Chondrocyte (in vitro differentiated cells): ENCODE results near the gene MYMK. TPM values are rescaled to one million over a fixed set of nuclear protein-coding genes. Genes with fewer than 3 reads are reported as not detected.

Experiments used
- DNase-seq: peaks from one replicate; pipeline ENCODE4 v3.0.0; 2021; ENCODE audit warnings: mixed read lengths, low spot score
- H3K27ac Mint-ChIP-seq: one replicate; pipeline ENCODE4 v1.8.0; 2021; ENCODE audit warnings: mild to moderate bottlenecking, moderate library complexity, mixed read lengths; ENCODE audit not compliant: unreplicated experiment
- H3K27me3 Mint-ChIP-seq: 2 replicates; pipeline ENCODE4 v1.8.0; 2021; ENCODE audit warnings: low read depth, mixed read lengths
- H3K36me3 Mint-ChIP-seq: 2 replicates; pipeline ENCODE4 v1.8.0; 2021; ENCODE audit warnings: low read depth, mixed read lengths
- H3K4me1 Mint-ChIP-seq: 2 replicates; pipeline ENCODE4 v1.8.0; 2021; ENCODE audit warnings: low read depth, mild to moderate bottlenecking, mixed read lengths
- H3K4me3 Mint-ChIP-seq: one replicate; pipeline ENCODE4 v1.8.0; 2021; ENCODE audit warnings: mild to moderate bottlenecking, moderate library complexity, mixed read lengths; ENCODE audit not compliant: unreplicated experiment
- H3K9me3 Mint-ChIP-seq: 2 replicates; pipeline ENCODE4 v1.8.0; 2021; ENCODE audit warnings: low read depth, mixed read lengths
- total RNA-seq: library from RNA; stranded (reverse); gene quantifications from 3 replicates; pipeline ENCODE4 v1.2.1, GENCODE V29; 2021
- TF ChIP-seq, protein P1 (sequence below): fragments of 200-600 bp; sonication (generic); IDR thresholded peaks from 2 replicates; pipeline ENCODE4 v1.5.0; 2021; ENCODE audit warnings: antibody characterized with exemption, mild to moderate bottlenecking, moderate library complexity

The MYMK gene
- total RNA-seq, 1 donor from 2014 or later: not detected

- Mint-ChIP-seq H3K27ac (no peak overlapping the region), H3K9me3 (no peaks in the 10 kb centered on the region), H3K36me3 (no peaks in the 10 kb centered on the region), H3K4me1 (peaks cover 28% of the 10 kb centered on the region), H3K4me3 (no peak overlapping the region), H3K27me3 (peaks cover 9% of the 10 kb centered on the region)
- DNase-seq: no peak
- TF ChIP-seq, protein P1, sequence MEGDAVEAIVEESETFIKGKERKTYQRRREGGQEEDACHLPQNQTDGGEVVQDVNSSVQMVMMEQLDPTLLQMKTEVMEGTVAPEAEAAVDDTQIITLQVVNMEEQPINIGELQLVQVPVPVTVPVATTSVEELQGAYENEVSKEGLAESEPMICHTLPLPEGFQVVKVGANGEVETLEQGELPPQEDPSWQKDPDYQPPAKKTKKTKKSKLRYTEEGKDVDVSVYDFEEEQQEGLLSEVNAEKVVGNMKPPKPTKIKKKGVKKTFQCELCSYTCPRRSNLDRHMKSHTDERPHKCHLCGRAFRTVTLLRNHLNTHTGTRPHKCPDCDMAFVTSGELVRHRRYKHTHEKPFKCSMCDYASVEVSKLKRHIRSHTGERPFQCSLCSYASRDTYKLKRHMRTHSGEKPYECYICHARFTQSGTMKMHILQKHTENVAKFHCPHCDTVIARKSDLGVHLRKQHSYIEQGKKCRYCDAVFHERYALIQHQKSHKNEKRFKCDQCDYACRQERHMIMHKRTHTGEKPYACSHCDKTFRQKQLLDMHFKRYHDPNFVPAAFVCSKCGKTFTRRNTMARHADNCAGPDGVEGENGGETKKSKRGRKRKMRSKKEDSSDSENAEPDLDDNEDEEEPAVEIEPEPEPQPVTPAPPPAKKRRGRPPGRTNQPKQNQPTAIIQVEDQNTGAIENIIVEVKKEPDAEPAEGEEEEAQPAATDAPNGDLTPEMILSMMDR: no peak
Observed at GRCh38 chr9:133561976-133562554, 37.3 kb upstream of the MYMK start.

DNA sequence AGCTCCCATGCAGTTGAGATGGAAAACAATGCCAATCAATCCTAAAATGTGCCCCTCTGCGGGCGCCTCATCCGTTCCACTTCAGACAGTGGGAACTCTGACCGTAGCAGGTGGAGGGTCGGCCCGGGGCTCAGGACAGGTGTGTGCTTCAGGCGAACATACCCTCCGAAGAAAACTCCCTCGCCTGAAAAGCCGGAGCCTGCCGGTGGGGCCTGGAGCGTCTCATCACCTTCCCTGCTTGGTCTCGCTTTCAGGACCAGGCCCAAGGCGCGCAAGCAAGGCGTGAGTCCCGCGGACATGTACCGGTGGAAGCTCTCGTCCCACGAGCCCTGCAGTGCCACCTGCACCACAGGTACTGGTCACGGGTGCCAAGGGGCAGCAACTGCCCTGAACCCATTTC, 36.2 kb upstream of the MYMK start:
- Mint-ChIP-seq H3K4me1 (peaks cover 28% of the 10 kb centered on the region), H3K4me3 (no peak overlapping the region), H3K27me3 (peaks cover 9% of the 10 kb centered on the region), H3K36me3 (no peaks in the 10 kb centered on the region), H3K27ac (no peak overlapping the region), H3K9me3 (no peaks in the 10 kb centered on the region)
- no peak for DNase-seq
- TF ChIP-seq, protein P1: no peak

GRCh38 chr9:133560311-133560710, 35.6 kb upstream of the MYMK start:
- TF ChIP-seq, protein P1: no peak
- Mint-ChIP-seq H3K27ac (no peak overlapping the region), H3K27me3 (peaks cover 6% of the 10 kb centered on the region), H3K4me3 (no peak overlapping the region), H3K4me1 (peaks cover 28% of the 10 kb centered on the region), H3K36me3 (no peaks in the 10 kb centered on the region), H3K9me3 (no peaks in the 10 kb centered on the region)
- DNase-seq: no peak

DNA sequence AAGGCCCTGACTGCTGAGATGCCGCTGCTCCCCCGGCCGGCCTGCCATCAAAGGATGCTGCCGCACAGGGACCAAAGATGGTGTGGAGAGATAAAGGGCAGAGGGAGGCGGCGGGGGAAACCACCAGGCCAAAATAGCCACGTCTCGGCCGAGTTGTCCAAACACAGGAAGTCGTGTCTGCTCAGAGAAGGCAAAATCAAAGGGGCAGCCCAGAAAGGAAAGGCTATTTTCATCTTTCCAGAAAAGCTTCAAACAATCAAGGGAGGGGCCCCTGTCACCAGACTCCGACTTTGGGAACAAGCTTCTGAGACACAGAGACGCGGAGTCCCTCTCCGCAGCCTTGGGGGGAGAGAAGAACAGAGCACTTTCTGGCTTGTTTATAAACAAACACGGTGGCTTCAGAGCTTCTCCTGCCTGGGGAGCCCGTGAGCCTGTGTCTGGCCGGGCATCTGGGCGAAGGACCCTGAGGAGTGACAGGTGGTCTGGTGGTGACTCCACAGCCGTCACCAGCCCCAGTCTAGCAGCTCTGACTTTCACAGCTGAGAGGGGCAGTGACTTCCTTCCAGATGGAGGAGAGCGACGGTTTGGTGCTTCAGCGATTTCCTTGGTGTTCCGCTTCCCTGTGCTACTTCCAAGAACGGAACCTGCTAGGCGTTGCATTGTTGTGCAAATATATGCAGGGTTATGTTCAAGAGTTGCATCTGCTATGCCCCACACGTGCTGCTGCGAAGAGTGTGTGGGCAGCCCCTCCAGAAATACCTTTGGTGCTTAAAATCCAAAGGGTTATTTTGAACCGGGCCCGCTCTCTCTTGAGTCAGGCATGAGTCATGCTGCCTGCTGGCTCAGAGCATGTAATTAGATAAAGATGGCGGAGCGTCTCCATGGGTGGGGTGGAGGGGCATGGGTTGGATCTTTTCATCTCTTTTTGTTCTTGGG, 33.7 kb upstream of the MYMK start:
- Mint-ChIP-seq H3K4me1 (peaks cover 26% of the 10 kb centered on the region), H3K27ac (peak overlapping the region; percentile 90), H3K27me3 (peaks cover 2% of the 10 kb centered on the region), H3K4me3 (peak overlapping the region; percentile 60), H3K9me3 (no peaks in the 10 kb centered on the region), H3K36me3 (no peaks in the 10 kb centered on the region)
- DNase-seq: no peak
- TF ChIP-seq, protein P1: no peak

- no peak for DNase-seq
- no peaks in the 10 kb centered on the region for H3K27me3 Mint-ChIP-seq
- no peaks in the 10 kb centered on the region for H3K36me3 Mint-ChIP-seq
- no peak overlapping the region for H3K27ac Mint-ChIP-seq
- H3K9me3 Mint-ChIP-seq: no peaks in the 10 kb centered on the region
- H3K4me1 Mint-ChIP-seq: peaks cover 21% of the 10 kb centered on the region
- no peak overlapping the region for H3K4me3 Mint-ChIP-seq
- TF ChIP-seq, protein P1: no peak
Observed at GRCh38 chr9:133557581-133557980, 32.8 kb upstream of the MYMK start.
